ENCODE results near the gene ANO9.
"Not testable (repeated sequence)": the region's sequence is repeated elsewhere in the genome, so short reads cannot be mapped to it uniquely, and the experiment has no call there.

The ANO9 gene

GRCh38 chr11:405323-405953, 36.4 kb downstream of the ANO9 start:
- in situ Hi-C loops (cut with MboI; ENCODE audit: low sequenced_read_pairs) = no loop called here

GRCh38 chr11:404551-405264, 37.1 kb downstream of the ANO9 start:
- in situ Hi-C loops (cut with MboI; ENCODE audit: low sequenced_read_pairs) = no loop called here

GRCh38 chr11:403761-404431, 37.9 kb downstream of the ANO9 start:
- in situ Hi-C loops (cut with MboI; ENCODE audit: low sequenced_read_pairs) = no loop called here

GRCh38 chr11:403021-403760, 38.6 kb downstream of the ANO9 start:
- in situ Hi-C loops (cut with MboI; ENCODE audit: low sequenced_read_pairs) = no loop called here

GRCh38 chr11:401196-401595, 40.6 kb downstream of the ANO9 start:
- in situ Hi-C loops (cut with MboI; ENCODE audit: low sequenced_read_pairs) = not testable (repeated sequence)

- in situ Hi-C loops (cut with MboI; ENCODE audit: low sequenced_read_pairs) = no loop called here
These were observed 41.5 kb downstream of the ANO9 start for GRCh38 chr11:400241-400689.

- in situ Hi-C loops (cut with MboI; ENCODE audit: low sequenced_read_pairs) = no loop called here
These were observed 42.0 kb downstream of the ANO9 start for GRCh38 chr11:399731-400211.

- in situ Hi-C loops (cut with MboI; ENCODE audit: low sequenced_read_pairs) = no loop called here
These were observed 43.0 kb downstream of the ANO9 start for GRCh38 chr11:398826-399225.

- in situ Hi-C loops (cut with MboI; ENCODE audit: low sequenced_read_pairs) = no loop called here
These were observed 44.8 kb downstream of the ANO9 start for GRCh38 chr11:396948-397548.

GRCh38 chr11:396511-396947, 45.3 kb downstream of the ANO9 start:
- in situ Hi-C loops (cut with MboI; ENCODE audit: low sequenced_read_pairs) = no loop called here

- in situ Hi-C loops (cut with MboI; ENCODE audit: low sequenced_read_pairs) = no loop called here
These were observed 45.9 kb downstream of the ANO9 start for GRCh38 chr11:395866-396265.

GRCh38 chr11:394858-395655, 46.8 kb downstream of the ANO9 start:
- in situ Hi-C loops (cut with MboI; ENCODE audit: low sequenced_read_pairs) = no loop called here

- in situ Hi-C loops (cut with MboI; ENCODE audit: low sequenced_read_pairs) = no loop called here
These were observed 47.6 kb downstream of the ANO9 start, which contains the start of gene PKP3 for GRCh38 chr11:394034-394857. Gene PKP3, plus strand, starts transcription at chr11:394209. Its CDS starts 84 bp downstream, at chr11:394293.

- in situ Hi-C loops (cut with MboI; ENCODE audit: low sequenced_read_pairs) = no loop called here
These were observed 48.4 kb downstream of the ANO9 start for GRCh38 chr11:393219-394033.

GRCh38 chr11:392102-392777, 49.6 kb downstream of the ANO9 start:
- in situ Hi-C loops (cut with MboI; ENCODE audit: low sequenced_read_pairs) = no loop called here

GRCh38 chr11:391117-392017, 50.4 kb downstream of the ANO9 start:
- in situ Hi-C loops (cut with MboI; ENCODE audit: low sequenced_read_pairs) = no loop called here

GRCh38 chr11:390175-390574, 51.6 kb downstream of the ANO9 start:
- in situ Hi-C loops (cut with MboI; ENCODE audit: low sequenced_read_pairs) = no loop called here

Data from HL-60/S4 treated with retinoic acid at 250 ng/mL for 4 days and 3 days (cell line).